ENCODE measurements around the gene LRRC45.

The LRRC45 gene

DNA sequence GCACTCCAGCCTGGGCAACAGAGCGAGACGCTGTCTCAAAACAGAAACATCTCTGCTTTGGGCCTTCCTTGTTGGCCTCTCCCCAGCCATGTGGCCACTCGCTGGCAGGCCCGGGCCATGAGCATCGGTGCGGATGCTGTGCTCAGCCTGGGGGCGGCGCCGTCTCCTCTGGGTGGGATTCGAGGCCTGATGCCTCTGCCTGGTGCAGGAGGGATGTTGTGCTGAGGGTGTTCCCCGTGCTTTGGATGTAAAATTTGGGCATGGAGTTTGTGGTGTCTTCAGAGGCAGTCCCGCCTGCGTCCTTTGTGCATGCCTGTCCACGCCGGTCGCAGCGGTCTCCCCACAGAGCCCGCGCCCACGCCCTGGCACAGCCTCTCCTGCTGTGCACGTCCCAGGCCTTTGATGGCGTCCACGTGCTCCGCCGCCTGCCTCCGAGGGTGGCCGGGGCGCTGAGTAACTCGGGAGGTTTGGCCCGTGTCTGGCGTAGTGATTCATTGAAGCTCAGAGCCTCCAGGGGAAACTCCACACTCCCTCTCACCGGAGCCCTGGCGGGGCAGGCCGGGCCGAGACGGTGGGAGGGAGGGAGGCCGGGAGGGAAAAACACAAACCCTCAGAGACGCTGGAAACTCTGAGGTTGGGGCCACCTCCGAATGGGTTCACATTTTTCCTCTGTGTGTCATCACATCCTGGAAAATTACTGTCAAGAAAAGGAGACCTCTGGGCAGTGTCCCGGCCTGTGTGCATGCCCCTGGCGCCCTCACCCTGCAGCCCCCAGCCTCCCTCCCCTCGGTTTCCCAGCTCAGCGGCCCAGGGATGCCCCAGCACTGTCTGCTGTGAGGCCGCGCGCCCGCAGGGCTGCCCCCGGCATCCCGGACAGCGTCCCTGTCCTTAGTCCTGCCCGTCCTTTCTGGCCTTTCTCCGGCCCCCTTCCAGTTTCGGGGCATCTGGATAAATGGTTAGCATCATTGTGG lies 19.4 kb upstream of the LRRC45 start (continued):
- no peak for TF ChIP-seq PRDM1 (tag by site-specific recombination; IDR thresholded peaks at IDR 0.05)
- TF ChIP-seq, protein P1, sequence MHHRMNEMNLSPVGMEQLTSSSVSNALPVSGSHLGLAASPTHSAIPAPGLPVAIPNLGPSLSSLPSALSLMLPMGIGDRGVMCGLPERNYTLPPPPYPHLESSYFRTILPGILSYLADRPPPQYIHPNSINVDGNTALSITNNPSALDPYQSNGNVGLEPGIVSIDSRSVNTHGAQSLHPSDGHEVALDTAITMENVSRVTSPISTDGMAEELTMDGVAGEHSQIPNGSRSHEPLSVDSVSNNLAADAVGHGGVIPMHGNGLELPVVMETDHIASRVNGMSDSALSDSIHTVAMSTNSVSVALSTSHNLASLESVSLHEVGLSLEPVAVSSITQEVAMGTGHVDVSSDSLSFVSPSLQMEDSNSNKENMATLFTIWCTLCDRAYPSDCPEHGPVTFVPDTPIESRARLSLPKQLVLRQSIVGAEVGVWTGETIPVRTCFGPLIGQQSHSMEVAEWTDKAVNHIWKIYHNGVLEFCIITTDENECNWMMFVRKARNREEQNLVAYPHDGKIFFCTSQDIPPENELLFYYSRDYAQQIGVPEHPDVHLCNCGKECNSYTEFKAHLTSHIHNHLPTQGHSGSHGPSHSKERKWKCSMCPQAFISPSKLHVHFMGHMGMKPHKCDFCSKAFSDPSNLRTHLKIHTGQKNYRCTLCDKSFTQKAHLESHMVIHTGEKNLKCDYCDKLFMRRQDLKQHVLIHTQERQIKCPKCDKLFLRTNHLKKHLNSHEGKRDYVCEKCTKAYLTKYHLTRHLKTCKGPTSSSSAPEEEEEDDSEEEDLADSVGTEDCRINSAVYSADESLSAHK (tag by site-specific recombination; IDR thresholded peaks at IDR 0.05), result no peak
- no peak for TF ChIP-seq ZNF658 (tag by site-specific recombination; IDR thresholded peaks at IDR 0.05)
- no peak for TF ChIP-seq ZNF529 (tag by site-specific recombination; IDR thresholded peaks at IDR 0.05; ENCODE audit: insufficient replicate concordance)
- TF ChIP-seq KLF17 (tag by site-specific recombination; IDR thresholded peaks at IDR 0.05), result peak; percentile 96
- no peak for TF ChIP-seq ZEB2 (tag by site-specific recombination; IDR thresholded peaks at IDR 0.05)
- TF ChIP-seq ZSCAN30 (tag by site-specific recombination; IDR thresholded peaks at IDR 0.05), result no peak
- TF ChIP-seq ZNF558 (tag by site-specific recombination; IDR thresholded peaks at IDR 0.05), result no peak
- no peak for TF ChIP-seq ZNF473 (tag by site-specific recombination; IDR thresholded peaks at IDR 0.05)
- peak; percentile 74; the same call in 1 of the 2 replicates for TF ChIP-seq EGR2 (tag by site-specific recombination; IDR thresholded peaks at IDR 0.05; ENCODE audit: low read depth)
- TF ChIP-seq ZNF580 (tag by site-specific recombination; IDR thresholded peaks at IDR 0.05), result no peak
- TF ChIP-seq ZNF148 (tag by site-specific recombination; IDR thresholded peaks at IDR 0.05; ENCODE audit: borderline replicate concordance), result no peak
- no peak for TF ChIP-seq OSR2 (tag by site-specific recombination; IDR thresholded peaks at IDR 0.05)
- no peak for TF ChIP-seq GLI4 (tag by site-specific recombination; IDR thresholded peaks at IDR 0.05)
- TF ChIP-seq ZNF391 (tag by site-specific recombination; IDR thresholded peaks at IDR 0.05; ENCODE audit: borderline replicate concordance, low read depth), result no peak
- TF ChIP-seq ZNF548 (tag by site-specific recombination; IDR thresholded peaks at IDR 0.05), result no peak
- peak; percentile 66; the same call in 1 of the 2 replicates for TF ChIP-seq ZBTB20 (tag by site-specific recombination; IDR thresholded peaks at IDR 0.05)
- peak; percentile 21; the same call in 1 of the 2 replicates for TF ChIP-seq KLF8 (tag by site-specific recombination; IDR thresholded peaks at IDR 0.05)
- TF ChIP-seq, protein P2, sequence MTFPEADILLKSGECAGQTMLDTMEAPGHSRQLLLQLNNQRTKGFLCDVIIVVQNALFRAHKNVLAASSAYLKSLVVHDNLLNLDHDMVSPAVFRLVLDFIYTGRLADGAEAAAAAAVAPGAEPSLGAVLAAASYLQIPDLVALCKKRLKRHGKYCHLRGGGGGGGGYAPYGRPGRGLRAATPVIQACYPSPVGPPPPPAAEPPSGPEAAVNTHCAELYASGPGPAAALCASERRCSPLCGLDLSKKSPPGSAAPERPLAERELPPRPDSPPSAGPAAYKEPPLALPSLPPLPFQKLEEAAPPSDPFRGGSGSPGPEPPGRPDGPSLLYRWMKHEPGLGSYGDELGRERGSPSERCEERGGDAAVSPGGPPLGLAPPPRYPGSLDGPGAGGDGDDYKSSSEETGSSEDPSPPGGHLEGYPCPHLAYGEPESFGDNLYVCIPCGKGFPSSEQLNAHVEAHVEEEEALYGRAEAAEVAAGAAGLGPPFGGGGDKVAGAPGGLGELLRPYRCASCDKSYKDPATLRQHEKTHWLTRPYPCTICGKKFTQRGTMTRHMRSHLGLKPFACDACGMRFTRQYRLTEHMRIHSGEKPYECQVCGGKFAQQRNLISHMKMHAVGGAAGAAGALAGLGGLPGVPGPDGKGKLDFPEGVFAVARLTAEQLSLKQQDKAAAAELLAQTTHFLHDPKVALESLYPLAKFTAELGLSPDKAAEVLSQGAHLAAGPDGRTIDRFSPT (tag by site-specific recombination; IDR thresholded peaks at IDR 0.05), result peak; percentile 84
- TF ChIP-seq ZNF629 (tag by site-specific recombination; IDR thresholded peaks at IDR 0.05), result peak; percentile 29; the same call in 1 of the 2 replicates
- TF ChIP-seq ZNF423 (tag by site-specific recombination; IDR thresholded peaks at IDR 0.05), result peak; percentile 78; the same call in 1 of the 2 replicates
- TF ChIP-seq ZIC2 (tag by site-specific recombination; IDR thresholded peaks at IDR 0.05), result peak; percentile 98
- TF ChIP-seq, protein P3, sequence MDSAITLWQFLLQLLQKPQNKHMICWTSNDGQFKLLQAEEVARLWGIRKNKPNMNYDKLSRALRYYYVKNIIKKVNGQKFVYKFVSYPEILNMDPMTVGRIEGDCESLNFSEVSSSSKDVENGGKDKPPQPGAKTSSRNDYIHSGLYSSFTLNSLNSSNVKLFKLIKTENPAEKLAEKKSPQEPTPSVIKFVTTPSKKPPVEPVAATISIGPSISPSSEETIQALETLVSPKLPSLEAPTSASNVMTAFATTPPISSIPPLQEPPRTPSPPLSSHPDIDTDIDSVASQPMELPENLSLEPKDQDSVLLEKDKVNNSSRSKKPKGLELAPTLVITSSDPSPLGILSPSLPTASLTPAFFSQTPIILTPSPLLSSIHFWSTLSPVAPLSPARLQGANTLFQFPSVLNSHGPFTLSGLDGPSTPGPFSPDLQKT (IDR thresholded peaks at IDR 0.05; ENCODE audit: borderline replicate concordance, low read depth, low read length), result no peak
- no peak for TF ChIP-seq ZNF37A (tag by site-specific recombination; IDR thresholded peaks at IDR 0.05)
- TF ChIP-seq TCF7L2 (IDR thresholded peaks at IDR 0.05; ENCODE audit: borderline replicate concordance, low read depth, low read length), result no peak
- peak; percentile 90 for TF ChIP-seq ZFHX2 (tag by site-specific recombination; conservative IDR thresholded peaks at IDR 0.05)
- TF ChIP-seq ZBTB48 (tag by site-specific recombination; IDR thresholded peaks at IDR 0.05), result no peak
- 0 out of 2 replicates have a peak, but pooled peaks have one; percentile 22 for TF ChIP-seq ZNF121 (tag by site-specific recombination; IDR thresholded peaks at IDR 0.05)

Measured in HEK293 (cell line).